ENCODE results near the gene VAPA.

DNA sequence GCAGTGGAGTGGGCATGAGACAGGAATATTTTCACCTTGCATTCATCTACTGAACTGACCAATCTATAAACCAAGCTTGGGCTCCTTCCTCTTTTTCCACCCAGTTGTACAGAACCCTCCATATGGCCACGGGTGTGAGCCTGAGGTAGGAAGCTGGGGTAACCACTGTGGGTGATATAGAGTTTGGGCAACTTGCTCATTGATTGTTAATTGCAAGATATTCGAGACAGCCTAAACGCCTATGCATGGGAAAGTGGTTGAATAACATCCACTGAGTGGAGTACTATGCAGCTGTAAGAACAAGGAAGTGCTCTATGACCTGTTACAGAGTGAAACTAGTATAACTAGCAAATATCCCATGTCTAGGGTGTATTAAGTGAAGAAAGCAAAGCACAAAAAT, 7.3 kb upstream of the VAPA start:
- TF ChIP-seq, protein P1, sequence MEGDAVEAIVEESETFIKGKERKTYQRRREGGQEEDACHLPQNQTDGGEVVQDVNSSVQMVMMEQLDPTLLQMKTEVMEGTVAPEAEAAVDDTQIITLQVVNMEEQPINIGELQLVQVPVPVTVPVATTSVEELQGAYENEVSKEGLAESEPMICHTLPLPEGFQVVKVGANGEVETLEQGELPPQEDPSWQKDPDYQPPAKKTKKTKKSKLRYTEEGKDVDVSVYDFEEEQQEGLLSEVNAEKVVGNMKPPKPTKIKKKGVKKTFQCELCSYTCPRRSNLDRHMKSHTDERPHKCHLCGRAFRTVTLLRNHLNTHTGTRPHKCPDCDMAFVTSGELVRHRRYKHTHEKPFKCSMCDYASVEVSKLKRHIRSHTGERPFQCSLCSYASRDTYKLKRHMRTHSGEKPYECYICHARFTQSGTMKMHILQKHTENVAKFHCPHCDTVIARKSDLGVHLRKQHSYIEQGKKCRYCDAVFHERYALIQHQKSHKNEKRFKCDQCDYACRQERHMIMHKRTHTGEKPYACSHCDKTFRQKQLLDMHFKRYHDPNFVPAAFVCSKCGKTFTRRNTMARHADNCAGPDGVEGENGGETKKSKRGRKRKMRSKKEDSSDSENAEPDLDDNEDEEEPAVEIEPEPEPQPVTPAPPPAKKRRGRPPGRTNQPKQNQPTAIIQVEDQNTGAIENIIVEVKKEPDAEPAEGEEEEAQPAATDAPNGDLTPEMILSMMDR (IDR thresholded peaks at IDR 0.05; ENCODE audit: extremely low read depth in 1 of 2, insufficient read depth in 1 of 2, low read depth in 1 of 2, low read length in 2 of 2) = no peak
- TF ChIP-seq, protein P2, sequence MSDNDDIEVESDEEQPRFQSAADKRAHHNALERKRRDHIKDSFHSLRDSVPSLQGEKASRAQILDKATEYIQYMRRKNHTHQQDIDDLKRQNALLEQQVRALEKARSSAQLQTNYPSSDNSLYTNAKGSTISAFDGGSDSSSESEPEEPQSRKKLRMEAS (IDR thresholded peaks at IDR 0.05; ENCODE audit: insufficient read depth, insufficient read length) = no peak
- no peak for TF ChIP-seq EZH2 (IDR thresholded peaks at IDR 0.05; ENCODE audit: borderline replicate concordance, low read depth, low read length, severe bottlenecking)
- no peak for TF ChIP-seq JUN (IDR thresholded peaks at IDR 0.05; ENCODE audit: borderline replicate concordance, insufficient read depth, insufficient read length, low read depth)
- no peak for TF ChIP-seq POLR2AphosphoS5 (IDR thresholded peaks at IDR 0.05; ENCODE audit: insufficient read depth, low read depth, low read length)
